ENCODE data around the gene RAB10. TPM values are rescaled to one million over a fixed set of nuclear protein-coding genes. Genes with fewer than 3 reads are reported as not detected.

The RAB10 gene
- total RNA-seq, 4 donors from 2014 or later, result 61.9 to 95.6 (median 85.1) TPM

- Histone ChIP-seq H3K4me3 (no peak overlapping the region), H3K27me3 (no peaks in the 10 kb centered on the region), H3K27ac (peak overlapping the region in 2 of 4 donors; percentile 29 to 65), H3K36me3 (no peaks in the 10 kb centered on the region), H3K4me1 (peaks cover 0 to 32% (median 0%) of the 10 kb centered on the region in 4 donors), H3K9me3 (no peaks in the 10 kb centered on the region)
- DNase-seq, result no peak
- no peak for TF ChIP-seq CTCF (IDR thresholded peaks at IDR 0.05)
- TF ChIP-seq POLR2A (IDR thresholded peaks at IDR 0.05), result no peak
Measured at GRCh38 chr2:26074676-26075075, 40.8 kb downstream of the RAB10 start.

- DNase-seq, result no peak
- H3K4me1 ChIP-seq, result peaks cover 0 to 32% (median 0%) of the 10 kb centered on the region in 4 donors
- peak overlapping the region in 1 of 4 donors; percentile 10 for H3K4me3 ChIP-seq
- TF ChIP-seq CTCF (IDR thresholded peaks at IDR 0.05) (no peak), POLR2A (IDR thresholded peaks at IDR 0.05) (no peak)
- H3K27ac ChIP-seq, result peak overlapping the region in 2 of 4 donors; percentile 29 to 65
- H3K36me3 ChIP-seq, result no peaks in the 10 kb centered on the region
- no peaks in the 10 kb centered on the region for H3K27me3 ChIP-seq
- no peaks in the 10 kb centered on the region for H3K9me3 ChIP-seq
Measured at GRCh38 chr2:26075173-26075572, 41.3 kb downstream of the RAB10 start.

GRCh38 chr2:26076001-26076587, 42.2 kb downstream of the RAB10 start:
- no peaks in the 10 kb centered on the region for H3K36me3 ChIP-seq
- no peaks in the 10 kb centered on the region for H3K27me3 ChIP-seq
- no peaks in the 10 kb centered on the region for H3K9me3 ChIP-seq
- peaks cover 0 to 32% (median 0%) of the 10 kb centered on the region in 4 donors for H3K4me1 ChIP-seq
- DNase-seq, result no peak
- TF ChIP-seq CTCF (IDR thresholded peaks at IDR 0.05) (no peak), POLR2A (IDR thresholded peaks at IDR 0.05) (no peak)
- no peak overlapping the region for H3K4me3 ChIP-seq
- H3K27ac ChIP-seq, result peak overlapping the region in 1 of 4 donors; percentile 41

GRCh38 chr2:26077291-26077690, 43.4 kb downstream of the RAB10 start:
- DNase-seq, result no peak
- TF ChIP-seq CTCF (IDR thresholded peaks at IDR 0.05) (no peak), POLR2A (IDR thresholded peaks at IDR 0.05) (no peak)
- H3K27ac ChIP-seq, result no peak overlapping the region
- no peaks in the 10 kb centered on the region for H3K36me3 ChIP-seq
- H3K9me3 ChIP-seq, result no peaks in the 10 kb centered on the region
- H3K4me1 ChIP-seq, result peaks cover 0 to 32% (median 0%) of the 10 kb centered on the region in 4 donors
- H3K4me3 ChIP-seq, result no peak overlapping the region
- no peaks in the 10 kb centered on the region for H3K27me3 ChIP-seq

DNA sequence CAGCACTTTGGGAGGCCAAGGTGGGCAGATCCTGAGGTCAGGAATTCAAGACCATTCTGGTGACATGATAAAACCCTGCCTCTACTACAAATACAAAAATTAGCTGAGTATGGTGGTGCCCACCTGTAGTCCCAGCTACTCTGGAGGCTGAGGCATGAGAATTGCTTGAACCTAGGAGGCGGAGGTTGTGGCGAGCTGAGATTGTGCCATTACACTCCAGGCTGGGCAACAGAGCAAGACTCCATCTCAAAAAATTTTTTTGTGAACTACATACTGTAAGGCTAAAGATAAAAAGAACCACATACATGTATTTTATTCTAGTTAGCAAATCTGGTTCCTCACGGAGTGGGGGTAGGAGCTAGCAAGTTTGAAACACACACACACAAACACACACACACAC, 45.1 kb downstream of the RAB10 start:
- Histone ChIP-seq H3K4me3 (no peak overlapping the region), H3K36me3 (no peaks in the 10 kb centered on the region), H3K9me3 (no peaks in the 10 kb centered on the region), H3K4me1 (peaks cover 0 to 19% (median 0%) of the 10 kb centered on the region in 4 donors), H3K27me3 (no peaks in the 10 kb centered on the region), H3K27ac (no peak overlapping the region)
- no peak for TF ChIP-seq POLR2A (IDR thresholded peaks at IDR 0.05)
- no peak for TF ChIP-seq CTCF (IDR thresholded peaks at IDR 0.05)
- DNase-seq, result no peak

Measured in Peyer's patch (tissue), 4 donors.